GM06990 (cell line): ENCODE data around the gene TICAM1.
A peak's percentile ranks its signal among the peaks of the same experiment; 100 is the strongest.

Experiments
- DNase-seq: peaks from one replicate; pipeline ENCODE4 v3.0.0-alpha.2; 2011; ENCODE audit not compliant: insufficient read length; ENCODE audit errors: extremely low read depth
- H3K27me3 ChIP-seq: replicated peaks from 2 replicates; pipeline ENCODE4 v1.6.0; 2011; ENCODE audit warnings: low read length; ENCODE audit not compliant: control insufficient read depth, insufficient read depth
- H3K36me3 ChIP-seq: 2 replicates; pipeline ENCODE4 v1.5.1; 2011; ENCODE audit warnings: low read length; ENCODE audit not compliant: control insufficient read depth, insufficient read depth
- H3K4me3 ChIP-seq: replicated peaks from 2 replicates; pipeline ENCODE4 v1.5.1; 2011; ENCODE audit warnings: low read depth, mild to moderate bottlenecking, control low read depth, low read length
- CTCF ChIP-seq: IDR thresholded peaks from 2 replicates; pipeline ENCODE4 v1.5.1; 2011; ENCODE audit warnings: low read length, control low read depth, mild to moderate bottlenecking, inconsistent platforms; ENCODE audit not compliant: insufficient read depth, poor library complexity, severe bottlenecking

The TICAM1 gene

GRCh38 chr19:4831304-4831978 lies at the start of gene TICAM1:
Gene TICAM1 (minus strand): TSS chr19:4831712. CDS start chr19:4818377, 13,335 bp downstream.
- no peaks in the 10 kb centered on the region; the same call in 1 of the 2 replicates for H3K36me3 ChIP-seq
- H3K4me3 ChIP-seq: peak within 1 kb of the TSS; percentile 92
- DNase-seq: peak; percentile 86
- TF ChIP-seq CTCF: no peak
- no peaks in the 10 kb centered on the region for H3K27me3 ChIP-seq

DNA sequence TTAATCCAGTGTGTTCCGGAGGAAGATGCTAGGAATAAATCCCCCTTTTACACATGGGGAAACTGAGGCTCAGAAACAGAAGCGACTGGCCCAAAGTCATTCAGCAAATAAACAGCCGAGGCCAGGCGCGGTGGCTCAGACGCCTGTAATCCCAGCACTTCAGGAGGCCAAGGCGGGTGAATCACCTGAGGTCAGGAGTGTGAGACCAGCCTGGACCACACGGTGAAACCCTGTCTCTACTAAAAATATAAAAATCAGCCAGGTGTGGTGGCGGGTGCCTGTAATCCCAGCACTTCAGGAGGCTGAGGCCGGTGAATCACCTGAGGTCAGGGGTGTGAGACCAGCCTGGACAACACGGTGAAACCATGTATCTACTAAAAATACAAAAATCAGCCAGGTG lies 47.5 kb upstream of the TICAM1 start:
- DNase-seq: no peak
- no peak for TF ChIP-seq CTCF
- Histone ChIP-seq H3K27me3 (no peaks in the 10 kb centered on the region), H3K36me3 (no peaks in the 10 kb centered on the region), H3K4me3 (no peak overlapping the region)

- no peaks in the 10 kb centered on the region for H3K36me3 ChIP-seq
- TF ChIP-seq CTCF: no peak
- H3K27me3 ChIP-seq: no peaks in the 10 kb centered on the region
- DNase-seq: no peak
- no peak overlapping the region for H3K4me3 ChIP-seq
Measured at GRCh38 chr19:4878491-4878968, 47.0 kb upstream of the TICAM1 start.

DNA sequence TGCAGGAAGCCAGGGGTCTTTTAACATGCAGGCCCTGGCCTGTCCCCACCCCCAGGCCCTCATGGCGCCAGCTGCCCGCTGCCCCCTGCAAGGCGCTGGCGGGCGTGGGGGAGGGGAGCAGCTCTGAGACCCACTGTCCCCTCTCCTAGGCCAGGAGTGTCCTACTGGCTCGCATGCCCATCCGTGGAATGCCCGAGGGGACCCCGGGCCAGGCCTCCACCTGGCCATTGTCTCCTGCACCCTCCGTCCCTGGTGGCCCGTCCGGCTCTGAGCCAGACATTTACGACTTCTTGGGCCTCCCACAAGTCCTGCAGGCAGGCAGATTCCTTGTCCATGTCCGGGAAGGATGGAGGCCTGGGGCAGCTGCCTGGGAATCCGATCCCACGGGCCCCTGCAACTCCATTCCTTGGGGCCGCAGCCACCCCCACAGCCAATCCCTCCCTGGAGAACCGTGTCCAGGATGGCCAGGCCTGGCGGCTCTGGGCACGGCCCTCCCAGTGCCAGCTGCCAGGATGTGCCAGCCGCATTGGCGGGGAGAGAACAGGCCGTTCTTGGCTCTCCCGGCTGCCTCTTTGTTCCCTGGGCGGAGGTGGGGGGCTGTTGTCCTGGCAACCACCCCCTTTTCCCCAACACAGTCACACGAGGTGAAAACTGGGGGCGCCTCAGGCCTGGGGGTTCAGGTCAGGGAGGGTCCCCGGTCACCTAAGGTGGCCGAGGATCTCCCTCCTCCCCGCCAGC lies 46.4 kb upstream of the TICAM1 start:
- Histone ChIP-seq H3K27me3 (no peaks in the 10 kb centered on the region), H3K36me3 (no peaks in the 10 kb centered on the region), H3K4me3 (no peak overlapping the region)
- DNase-seq: no peak
- no peak for TF ChIP-seq CTCF

- TF ChIP-seq CTCF: no peak
- Histone ChIP-seq H3K36me3 (no peaks in the 10 kb centered on the region), H3K27me3 (no peaks in the 10 kb centered on the region), H3K4me3 (no peak overlapping the region)
- no peak for DNase-seq
Measured at GRCh38 chr19:4873930-4874329, 42.4 kb upstream of the TICAM1 start.
